Dermis blood vessel endothelial cell (primary cell): ENCODE results near the gene MGLL. TPM values are rescaled to one million over a fixed set of nuclear protein-coding genes. Genes with fewer than 3 reads are reported as not detected.
"Not testable (repeated sequence)": the region's sequence is repeated elsewhere in the genome, so short reads cannot be mapped to it uniquely, and the experiment has no call there.

ENCODE experiments used
- DNase-seq: peaks from one replicate; pipeline ENCODE4 v3.0.0; 2010
- total RNA-seq: library from RNA; depleted of rRNA; stranded (reverse); fragments of >200 nt; gene quantifications from 2 replicates; pipeline ENCODE4 v1.2.3, GENCODE V29; 2014

Gene MGLL
- total RNA-seq, 1 donor from 2014 or later = 35.7 TPM

- no peak for DNase-seq
Measured at GRCh38 chr3:127720161-127720823, 102.0 kb downstream of the MGLL start.

DNA sequence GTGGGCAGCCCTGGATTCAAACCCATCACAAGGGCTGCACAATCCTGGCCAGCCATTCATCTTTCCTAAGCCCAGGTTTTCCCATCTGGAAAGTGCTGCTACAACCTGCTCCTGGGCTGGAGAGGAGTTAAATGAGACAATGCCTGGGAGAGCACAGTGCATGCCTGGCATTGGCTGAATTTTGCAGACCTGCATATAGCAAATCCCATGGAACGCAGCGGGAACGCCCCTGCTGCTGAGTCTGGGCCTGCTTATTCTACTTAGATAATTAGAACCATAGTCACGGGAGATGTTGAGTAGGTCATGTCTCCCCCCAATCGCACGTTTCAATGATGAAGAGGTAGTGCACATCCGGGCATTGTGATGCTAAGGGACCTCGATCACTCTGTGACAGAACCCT, 102.9 kb downstream of the MGLL start:
- no peak for DNase-seq

DNA sequence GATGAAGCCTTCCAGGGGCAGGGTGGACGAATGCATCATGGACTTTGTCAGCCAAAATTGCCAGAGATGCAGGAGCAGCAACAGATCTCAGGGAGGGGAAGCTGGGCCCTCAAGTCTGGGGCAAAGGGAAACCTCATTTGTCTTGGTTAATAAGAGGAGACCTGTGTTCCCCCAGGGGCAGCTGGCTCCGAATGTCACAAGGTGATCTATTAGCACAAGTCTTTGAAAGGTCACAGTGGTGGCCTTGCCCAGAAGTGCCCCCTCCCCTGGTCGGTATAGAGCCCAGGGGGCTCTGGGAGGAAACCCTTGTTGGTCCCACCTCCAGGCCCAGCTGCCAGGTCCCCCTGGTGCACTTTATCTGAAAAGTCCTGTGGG, 103.4 kb downstream of the MGLL start:
- no peak for DNase-seq

DNA sequence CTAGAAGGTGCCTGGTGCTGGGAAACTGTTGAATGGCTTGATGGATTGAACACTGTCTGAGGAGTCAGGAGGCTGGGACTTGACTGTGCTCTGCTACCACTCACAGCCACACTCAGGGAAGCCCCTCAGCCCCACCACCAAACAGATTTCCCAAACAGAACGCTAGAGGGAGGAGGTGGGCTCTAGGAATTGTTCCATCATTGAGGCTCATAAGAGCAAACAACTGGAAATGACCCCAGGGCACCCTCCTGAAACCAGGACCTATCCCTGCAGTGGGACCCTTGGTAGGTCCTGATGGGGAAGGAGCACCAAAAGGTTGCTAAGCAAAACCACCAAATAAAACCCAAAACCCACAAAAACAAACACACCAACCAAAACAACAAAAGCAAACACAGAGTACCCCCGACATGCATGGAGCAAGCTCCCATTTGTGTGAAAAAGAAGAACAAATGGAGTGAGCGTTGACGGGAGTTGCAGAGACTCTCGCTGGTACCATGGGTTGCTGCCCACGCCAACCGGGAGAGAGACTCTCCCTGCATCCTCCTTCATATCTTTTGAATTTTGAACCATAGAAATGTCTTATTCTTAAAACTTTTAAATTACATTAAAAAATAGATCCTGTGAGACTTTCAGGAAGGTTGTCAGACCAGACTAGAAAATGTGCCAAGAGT, 103.9 kb downstream of the MGLL start:
- no peak for DNase-seq

DNA sequence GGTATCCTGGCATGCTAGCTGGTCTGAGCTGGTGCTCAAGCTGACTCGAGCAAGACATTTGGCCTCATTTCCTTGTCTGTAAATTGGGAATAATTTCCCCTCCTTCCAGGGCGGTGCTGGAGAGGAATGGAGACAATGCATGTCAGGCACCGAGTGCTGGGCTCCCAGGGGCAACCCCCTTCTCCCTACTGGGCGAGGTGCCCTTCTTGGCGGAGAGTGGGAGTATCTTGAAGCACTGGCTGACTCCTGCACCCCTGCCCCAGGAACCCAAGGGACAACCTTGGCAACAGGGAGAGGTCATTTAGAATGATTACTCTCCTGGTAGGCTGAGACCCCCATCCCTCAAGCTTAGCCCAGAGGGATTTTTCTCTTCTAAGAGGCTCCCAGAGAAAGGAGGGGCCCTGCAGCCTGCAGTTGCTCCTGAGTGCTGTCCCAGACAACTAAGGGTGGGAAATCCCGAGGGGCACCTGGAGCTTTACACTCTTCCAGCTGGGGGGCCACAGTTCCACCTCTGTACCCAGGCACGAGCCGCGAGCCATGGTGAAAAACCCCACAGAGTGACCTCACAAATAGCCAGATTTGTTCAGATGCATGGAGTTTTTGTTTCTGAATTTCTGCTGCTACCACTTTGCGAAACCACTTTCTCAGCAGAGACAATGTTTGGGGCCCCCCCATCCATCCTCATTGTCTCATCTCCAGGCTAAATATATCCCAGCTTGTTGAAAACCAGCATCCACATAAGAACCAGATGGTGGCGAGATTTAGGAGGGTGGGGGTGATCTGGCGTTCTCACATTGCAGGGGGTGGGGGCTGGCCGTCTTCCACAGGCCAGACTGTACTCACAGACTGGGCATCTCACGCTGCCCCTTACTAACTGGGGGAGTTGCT, 104.7 kb downstream of the MGLL start:
- no peak for DNase-seq

DNA sequence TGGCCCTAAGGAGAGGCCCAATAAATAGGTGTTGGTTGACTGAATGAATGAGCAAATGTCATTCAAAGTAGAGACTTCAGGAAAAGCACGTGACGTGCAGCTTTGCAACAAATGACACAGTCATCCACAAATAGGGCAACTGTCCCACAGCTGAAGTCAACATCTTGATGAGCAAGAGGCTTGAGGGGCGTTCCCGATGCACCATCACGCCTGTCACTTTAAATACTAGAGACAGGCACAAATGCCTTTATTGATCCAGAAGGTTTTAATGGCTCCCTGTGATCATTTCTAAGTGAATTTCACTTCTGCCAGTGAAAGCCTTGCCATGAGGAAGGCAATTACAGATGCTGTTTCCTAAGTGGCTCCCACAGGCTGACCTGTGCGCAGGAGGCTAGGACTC, 105.9 kb downstream of the MGLL start:
- no peak for DNase-seq

DNA sequence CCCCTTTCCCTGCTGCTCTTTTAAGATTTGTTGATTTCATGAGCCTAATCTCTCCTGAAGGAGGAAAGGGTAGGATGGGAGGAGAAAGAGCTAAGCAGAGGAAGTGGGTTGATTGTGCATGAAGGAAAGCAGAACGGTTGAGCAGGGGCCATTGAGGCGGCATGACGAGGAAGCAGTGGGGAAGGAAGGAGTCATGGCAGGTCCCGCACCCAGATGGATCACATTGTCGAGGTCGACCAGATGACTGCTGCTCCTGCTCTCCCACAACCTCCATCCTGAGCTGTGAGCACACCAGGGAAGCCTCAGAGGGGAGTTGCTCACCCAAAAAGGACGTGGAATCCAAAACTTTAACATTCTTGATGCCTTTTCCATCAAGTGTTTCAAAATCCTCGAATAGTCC, 106.8 kb downstream of the MGLL start:
- DNase-seq = no peak

- no peak for DNase-seq
Measured at GRCh38 chr3:127714866-127715265, 107.4 kb downstream of the MGLL start.

DNA sequence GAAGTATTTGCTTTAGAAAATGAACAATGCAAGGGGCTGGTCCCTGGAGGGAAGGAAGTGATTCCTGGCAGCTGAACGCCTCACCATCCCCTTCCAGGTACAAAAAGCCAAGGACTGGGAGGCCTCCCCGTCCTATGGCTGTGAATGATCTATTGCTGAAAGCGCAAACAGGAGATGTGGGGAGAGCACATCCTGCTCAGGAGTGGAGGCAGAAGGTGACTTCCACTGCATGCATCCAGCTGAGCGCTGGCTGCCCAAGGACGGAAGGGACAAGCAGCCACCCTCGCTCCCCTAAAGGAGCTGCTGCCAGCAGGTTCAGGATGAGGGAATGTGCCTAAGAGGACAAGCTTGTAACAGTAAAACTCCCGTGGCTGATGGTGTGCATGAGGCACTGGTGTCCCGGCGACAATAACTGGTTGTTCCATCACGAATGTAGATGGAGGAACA, 108.2 kb downstream of the MGLL start:
- peak; percentile 77 for DNase-seq

- peak; percentile 37 for DNase-seq
Measured at GRCh38 chr3:127712881-127713771, 109.2 kb downstream of the MGLL start.

GRCh38 chr3:127712461-127712860, 109.9 kb downstream of the MGLL start:
- no peak for DNase-seq

DNA sequence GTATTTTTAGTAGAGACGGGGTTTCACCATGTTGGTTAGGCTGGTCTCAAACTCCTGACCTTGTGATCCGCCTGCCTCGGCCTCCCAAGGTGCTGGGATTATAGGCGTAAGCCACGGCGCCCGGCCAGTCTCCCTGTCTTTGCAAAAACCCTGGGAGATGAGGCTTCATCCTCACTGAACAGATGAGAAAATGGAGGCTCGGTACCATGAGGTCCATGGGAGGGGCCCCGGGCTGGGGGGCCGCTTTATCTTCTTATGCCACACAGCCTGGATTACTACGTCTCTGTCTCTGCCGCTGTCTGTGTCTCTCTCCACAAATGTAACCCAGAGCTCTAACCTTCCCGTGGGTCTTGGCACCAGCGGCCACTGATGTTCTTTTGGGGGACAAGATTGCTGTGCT, 110.4 kb downstream of the MGLL start:
- no peak for DNase-seq

- no peak for DNase-seq
Measured at GRCh38 chr3:127711021-127711695, 111.2 kb downstream of the MGLL start.

DNA sequence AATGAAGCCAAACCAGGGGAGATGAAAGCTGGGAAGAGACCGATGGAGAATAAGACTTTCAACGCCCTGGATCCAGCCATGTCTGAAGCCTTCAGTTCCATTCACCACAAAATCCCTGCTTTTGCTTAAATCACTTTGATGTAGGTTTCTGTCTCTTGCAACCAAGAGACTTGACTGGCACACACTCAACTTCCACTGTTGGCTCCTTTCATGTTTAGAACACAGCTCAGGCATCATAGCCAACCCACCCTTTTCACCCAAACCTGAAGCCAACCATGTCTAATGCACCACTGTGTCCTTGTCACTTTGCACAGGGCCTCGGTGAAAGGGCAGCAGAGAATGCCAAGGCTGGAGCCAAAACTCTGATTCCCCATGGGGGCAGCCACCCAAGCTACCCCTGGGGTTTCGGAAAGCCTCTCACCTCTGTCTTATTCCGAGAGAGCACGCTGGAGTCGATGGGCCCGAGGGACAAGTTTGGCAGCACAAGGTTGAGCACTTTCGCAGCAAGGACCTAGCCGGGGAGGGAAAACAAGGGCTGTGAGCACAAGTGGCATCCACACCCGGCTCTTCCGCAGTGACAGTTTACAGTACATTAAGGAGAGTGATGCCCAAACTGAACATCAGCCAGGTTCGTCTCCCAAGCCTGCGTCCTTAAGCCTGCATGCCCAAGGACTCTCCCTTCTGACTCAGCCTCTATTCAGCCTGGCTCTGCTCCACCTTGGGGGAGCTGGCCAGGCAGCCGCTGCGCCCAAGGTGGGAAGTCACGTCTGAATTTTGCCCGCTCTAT, 112.0 kb downstream of the MGLL start:
- no peak for DNase-seq

- no peak for DNase-seq
Measured at GRCh38 chr3:127709320-127710060, 112.8 kb downstream of the MGLL start.

- no peak for DNase-seq
Measured at GRCh38 chr3:127708837-127709236, 113.5 kb downstream of the MGLL start.

GRCh38 chr3:127707851-127708411, 114.4 kb downstream of the MGLL start:
- DNase-seq = no peak

DNA sequence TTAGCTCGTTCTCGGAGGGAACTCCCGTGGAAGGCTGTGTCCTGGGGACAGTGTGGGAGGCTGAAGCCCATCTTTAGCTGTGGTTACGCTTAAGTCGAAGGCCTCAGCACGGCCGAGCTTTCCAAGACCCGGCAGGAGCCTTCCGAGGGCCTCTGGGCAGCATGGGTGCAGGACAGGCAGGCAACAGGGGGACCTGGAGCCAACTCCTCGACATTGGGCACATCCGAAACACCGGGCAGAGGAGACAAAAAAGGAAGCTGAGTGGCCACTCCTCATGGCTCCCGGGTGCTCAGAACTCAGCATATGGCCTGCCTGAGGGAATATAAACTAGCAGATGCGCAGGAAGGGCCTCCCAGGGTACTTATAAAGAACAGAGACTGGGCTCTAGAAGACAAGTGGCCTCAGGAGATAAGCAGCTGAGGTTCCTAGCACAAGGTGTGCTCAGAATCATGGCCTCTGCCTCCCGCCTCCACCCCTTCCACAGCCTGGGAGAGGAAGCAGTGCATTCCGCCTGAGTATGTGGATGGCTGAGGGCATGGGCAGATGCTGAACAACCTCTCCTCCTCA, 115.4 kb downstream of the MGLL start:
- no peak for DNase-seq

GRCh38 chr3:127706312-127706711, 116.0 kb downstream of the MGLL start:
- no peak for DNase-seq

GRCh38 chr3:127704840-127705239, 117.5 kb downstream of the MGLL start:
- DNase-seq = not testable (repeated sequence)
